GM12878 (cell line): ENCODE results near the gene CCDC149. TPM values are rescaled to one million over a fixed set of nuclear protein-coding genes. Genes with fewer than 3 reads are reported as not detected.

Source experiments
- ATAC-seq: fragments of 200-7000 bp; cut with Tn5 transposase; 3 replicates; pipeline ENCODE4 v1.9.1; 2020; ENCODE audit warnings: mild to moderate bottlenecking, moderate library complexity
- BruUV-seq: library from RNA; stranded (reverse); fragments of 400-500 nt; replicated peaks from 2 replicates; lab custom pipeline; 2021; lab: Mats Ljungman, UMichigan
- CTCF ChIA-PET: fragments of 300-600 bp; sonication (Branson Sonifier 250); formaldehyde crosslinking; extraction: SDS; loops from one replicate; lab custom pipeline; 2021; ENCODE audit warnings: inconsistent platforms; lab: Yijun Ruan, JAX
- POLR2A ChIA-PET: fragments of 350-600 bp; formaldehyde crosslinking; extraction: SDS; loops from one replicate; lab custom pipeline; 2021; ENCODE audit warnings: inconsistent platforms; lab: Charles Lee
- RAD21 ChIA-PET: fragments of 300-600 bp; sonication (Branson Sonifier 250); formaldehyde crosslinking; loops from one replicate; lab custom pipeline; 2023; ENCODE audit warnings: antibody characterized with exemption; ENCODE audit not compliant: unreplicated experiment; lab: Charles Lee
- SMC1A ChIA-PET: fragments of 300-600 bp; sonication (Branson Sonifier 250); formaldehyde crosslinking; loops from one replicate; lab custom pipeline; 2023; ENCODE audit not compliant: unreplicated experiment, uncharacterized antibody; lab: Charles Lee
- DNase-seq: peaks from one replicate; pipeline ENCODE4 v3.0.0-alpha.2; 2011; ENCODE audit warnings: low read depth, low spot score
- FAIRE-seq: peaks from 3 replicates; lab custom pipeline; 2011; peaks lifted over from hg19 to GRCh38; lab: Jason Lieb, UNC
- H2AFZ ChIP-seq: 2 replicates; pipeline ENCODE4 v1.6.0; 2011; ENCODE audit warnings: low read depth, low read length, control low read depth; ENCODE audit not compliant: control insufficient read depth
- H3K27ac ChIP-seq: 2 replicates; pipeline ENCODE4 v1.5.1; 2011; ENCODE audit warnings: control low read depth; ENCODE audit not compliant: control insufficient read depth, insufficient read depth
- H3K27me3 ChIP-seq, 2 experiments: replicated peaks in 1 of 2; 2 replicates each; pipeline versions ENCODE4 v1.6.0 to v1.6.1; 2011; ENCODE audit warnings: low read length in 1 of 2; ENCODE audit not compliant: control insufficient read depth in 2 of 2, insufficient read depth in 2 of 2
- H3K36me3 ChIP-seq, 2 experiments: 2 replicates each; pipeline ENCODE4 v1.5.1; 2011; ENCODE audit warnings: low read length in 1 of 2; ENCODE audit not compliant: control insufficient read depth in 2 of 2, insufficient read depth in 2 of 2
- H3K4me1 ChIP-seq: 2 replicates; pipeline ENCODE4 v1.6.1; 2011; ENCODE audit warnings: mild to moderate bottlenecking, low read length, moderate library complexity, mixed read lengths; ENCODE audit not compliant: control insufficient read depth, insufficient read depth
- H3K4me2 ChIP-seq: 2 replicates; pipeline ENCODE4 v1.6.0; 2011; ENCODE audit warnings: control low read depth; ENCODE audit not compliant: control insufficient read depth, insufficient read depth
- H3K4me3 ChIP-seq: fragments of 200-600 bp; sonication (generic); 2 replicates; pipeline ENCODE4 v1.5.1; 2016
- H3K79me2 ChIP-seq: 2 replicates; pipeline ENCODE4 v1.6.0; 2011; ENCODE audit warnings: low read length; ENCODE audit not compliant: control insufficient read depth, insufficient read depth
- H3K9ac ChIP-seq: 2 replicates; pipeline ENCODE4 v1.8.0; 2011; ENCODE audit warnings: low read length, control low read depth, mixed read lengths; ENCODE audit not compliant: control insufficient read depth, insufficient read depth
- H3K9me3 ChIP-seq: replicated peaks from 3 replicates; pipeline ENCODE4 v1.5.1; 2011; ENCODE audit warnings: mild to moderate bottlenecking, low read length; ENCODE audit not compliant: control insufficient read depth, insufficient read depth
- H4K20me1 ChIP-seq: 2 replicates; pipeline ENCODE4 v1.6.0; 2011; ENCODE audit not compliant: control insufficient read depth, insufficient read depth
- HDGF ChIP-seq: fragments of 450-650 bp; IDR thresholded peaks from 2 replicates; pipeline ENCODE4 v1.6.1; 2016; ENCODE audit warnings: antibody characterized with exemption
- MEF2B ChIP-seq: fragments of 450-650 bp; IDR thresholded peaks from 2 replicates; pipeline ENCODE4 v1.6.1; 2018; ENCODE audit warnings: mild to moderate bottlenecking, moderate library complexity; ENCODE audit not compliant: partially characterized antibody, poor library complexity, severe bottlenecking
- NFXL1 ChIP-seq: fragments of 450-650 bp; IDR thresholded peaks from 2 replicates; pipeline ENCODE4 v1.6.1; 2017; ENCODE audit warnings: antibody characterized with exemption, mild to moderate bottlenecking, borderline replicate concordance
- NRF1 ChIP-seq: conservative IDR thresholded peaks from 2 replicates; pipeline ENCODE4 v1.6.1; 2011; ENCODE audit warnings: mild to moderate bottlenecking, low read depth, low read length, improper control_type of control experiment
- PAX8 ChIP-seq: fragments of 450-650 bp; IDR thresholded peaks from 2 replicates; pipeline ENCODE4 v1.6.1; 2017; ENCODE audit warnings: mild to moderate bottlenecking, moderate library complexity
- RAD51 ChIP-seq: fragments of 450-650 bp; IDR thresholded peaks from 2 replicates; pipeline ENCODE4 v1.6.1; 2016; ENCODE audit warnings: moderate library complexity, mild to moderate bottlenecking, inconsistent platforms
- RCOR1 ChIP-seq: conservative IDR thresholded peaks from 2 replicates; pipeline ENCODE4 v1.6.1; 2012; ENCODE audit warnings: low read depth, low read length, improper control_type of control experiment
- SKIL ChIP-seq: fragments of 450-650 bp; IDR thresholded peaks from 2 replicates; pipeline ENCODE4 v1.6.1; 2017; ENCODE audit warnings: mild to moderate bottlenecking, low read depth, inconsistent platforms; ENCODE audit not compliant: poor library complexity, severe bottlenecking
- SMAD1 ChIP-seq: fragments of 450-650 bp; IDR thresholded peaks from 2 replicates; pipeline ENCODE4 v1.6.1; 2018; ENCODE audit warnings: mild to moderate bottlenecking, low read depth; ENCODE audit not compliant: partially characterized antibody
- SREBF2 ChIP-seq: IDR thresholded peaks from 2 replicates; pipeline ENCODE4 v1.6.1; 2012; ENCODE audit warnings: mild to moderate bottlenecking, low read length
- USF2 ChIP-seq: IDR thresholded peaks from 2 replicates; pipeline ENCODE4 v1.6.1; 2011; ENCODE audit warnings: low read depth, low read length, improper control_type of control experiment, borderline replicate concordance
- ZNF622 ChIP-seq: fragments of 450-650 bp; IDR thresholded peaks from 2 replicates; pipeline ENCODE4 v1.6.1; 2017; ENCODE audit warnings: mild to moderate bottlenecking, inconsistent platforms
- WGBS: methylation state at CpG from one replicate; pipeline ENCODE4 v1.1.6; 2016; ENCODE audit warnings: low lambda C conversion rate; ENCODE audit not compliant: insufficient replicate concordance, insufficient coverage; ENCODE audit errors: missing lambda C conversion rate; 5-methylcytosine and 5-hydroxymethylcytosine counted together
- in situ Hi-C: fragments of 300-500 bp; cut with MboI; formaldehyde crosslinking; loops from 9 replicates; pipeline ENCODE4 v1.14.3; 2018; ENCODE audit warnings: mixed read lengths
- intact Hi-C: fragments of 100-400 bp; cut with micrococcal nuclease; formaldehyde crosslinking; loops from one replicate; pipeline ENCODE4 v1.14.2; 2022; ENCODE audit not compliant: unreplicated experiment
- polyA plus RNA-seq, 11 experiments: library from polyadenylated mRNA; depleted of rRNA in 4 of 11; unstranded in 6 of 11; stranded (reverse) in 5 of 11; fragments of >200 nt; fragmentation: Nextera tagmentation in 4 of 11; fragmentation: Illumina TruSeq in 1 of 11; extraction: Ambion mirVana in 4 of 11; extraction: Trizol in 1 of 11; gene quantifications; 1 replicate in 1 of 11; 2 replicates in 10 of 11; pipeline versions ENCODE4 v1.2.1 to v1.2.3, GENCODE V29; 2011 to 2016; ENCODE audit warnings: inconsistent platforms in 2 of 11, missing spikeins in 2 of 11, low read depth in 1 of 11
- total RNA-seq, 4 experiments: library from RNA; depleted of rRNA in 3 of 4; stranded (reverse); fragments of >200 nt in 3 of 4; fragmentation: Illumina TruSeq in 1 of 4; extraction: Trizol in 1 of 4; gene quantifications; 2 replicates each; pipeline versions ENCODE4 v1.2.1 to v1.2.3, GENCODE V29; 2013 to 2021
- TF ChIP-seq, protein P1 (sequence below): IDR thresholded peaks from 2 replicates; pipeline ENCODE4 v1.6.1; 2011; ENCODE audit warnings: low read depth, mild to moderate bottlenecking, low read length, moderate library complexity, borderline replicate concordance; ENCODE audit errors: extremely low read depth
- TF ChIP-seq, protein P2 (sequence below): IDR thresholded peaks from 2 replicates; pipeline ENCODE4 v1.6.1; 2011; ENCODE audit warnings: borderline replicate concordance, low read depth, mild to moderate bottlenecking, moderate library complexity, mixed read lengths, low read length; ENCODE audit not compliant: insufficient read depth; ENCODE audit errors: extremely low read length

The CCDC149 gene
- total and polyA plus RNA-seq, 10 of the 15 experiments (the other 5 are each of a cell fraction or from before 2014, with no cell fraction given), result 0.03 to 0.04 (median 0.04) TPM; not detected in 7

DNA sequence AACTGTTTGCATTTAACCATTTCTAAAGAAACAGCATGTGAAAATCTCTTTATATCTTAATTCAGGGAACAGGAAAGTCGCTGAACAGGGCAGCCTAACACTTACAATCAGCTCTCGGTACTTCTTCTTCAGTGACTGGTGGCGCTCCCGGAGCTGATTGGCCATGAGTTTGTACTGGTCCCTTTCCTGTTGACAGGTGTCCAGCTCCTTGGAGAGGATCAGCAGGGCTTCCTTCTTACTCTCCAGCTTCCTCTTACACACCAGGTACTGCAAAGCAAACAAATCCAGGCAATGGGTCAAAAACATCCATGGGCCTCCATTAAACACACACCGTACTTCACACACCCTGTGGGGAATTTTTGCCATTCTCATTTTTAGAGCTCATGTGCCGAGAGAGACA lies 36.4 kb downstream of the CCDC149 start:
- DNase-seq (no peak), FAIRE-seq (no peak), ATAC-seq (no peak)
- no TSS peak for BruUV-seq
- Histone ChIP-seq H2AFZ (no peak overlapping the region), H3K27ac (no peak overlapping the region), H3K36me3 (no peaks in the 10 kb centered on the region), H3K79me2 (no peaks in the 10 kb centered on the region), H3K9ac (no peak overlapping the region), H3K27me3 (no peaks in the 10 kb centered on the region; a peak in 1 of 4 replicates), H4K20me1 (no peaks in the 10 kb centered on the region), H3K4me1 (no peaks in the 10 kb centered on the region), H3K4me2 (no peak overlapping the region), H3K4me3 (no peak overlapping the region), H3K9me3 (no peaks in the 10 kb centered on the region)
- 40% methylated on average over 6 of the region's 6 CpGs for WGBS
- ChIA-PET POLR2A (no interaction called here), RAD21 (no interaction called here), SMC1A (no interaction called here), CTCF (no interaction called here)
- intact Hi-C loops (no loop called here), in situ Hi-C loops (no loop called here)
- TF ChIP-seq RAD51, result no peak
- TF ChIP-seq, protein P1, sequence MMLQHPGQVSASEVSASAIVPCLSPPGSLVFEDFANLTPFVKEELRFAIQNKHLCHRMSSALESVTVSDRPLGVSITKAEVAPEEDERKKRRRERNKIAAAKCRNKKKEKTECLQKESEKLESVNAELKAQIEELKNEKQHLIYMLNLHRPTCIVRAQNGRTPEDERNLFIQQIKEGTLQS, result no peak
- no peak for TF ChIP-seq PAX8
- no peak for TF ChIP-seq SKIL
- TF ChIP-seq NRF1, result no peak
- TF ChIP-seq NFXL1, result no peak
- TF ChIP-seq, protein P2, sequence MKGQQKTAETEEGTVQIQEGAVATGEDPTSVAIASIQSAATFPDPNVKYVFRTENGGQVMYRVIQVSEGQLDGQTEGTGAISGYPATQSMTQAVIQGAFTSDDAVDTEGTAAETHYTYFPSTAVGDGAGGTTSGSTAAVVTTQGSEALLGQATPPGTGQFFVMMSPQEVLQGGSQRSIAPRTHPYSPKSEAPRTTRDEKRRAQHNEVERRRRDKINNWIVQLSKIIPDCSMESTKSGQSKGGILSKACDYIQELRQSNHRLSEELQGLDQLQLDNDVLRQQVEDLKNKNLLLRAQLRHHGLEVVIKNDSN, result no peak
- TF ChIP-seq USF2, result no peak
- no peak for TF ChIP-seq MEF2B
- no peak for TF ChIP-seq RCOR1
- TF ChIP-seq ZNF622, result no peak
- TF ChIP-seq SREBF2, result no peak
- no peak for TF ChIP-seq HDGF
- no peak for TF ChIP-seq SMAD1
